ENCODE results near the gene VEGFA. TPM values are rescaled to one million over a fixed set of nuclear protein-coding genes. Genes with fewer than 3 reads are reported as not detected.

Gene VEGFA
- total RNA-seq, 2 experiments from 2014 or later = 93.7 to 104 TPM

- intact Hi-C loops (cut with micrococcal nuclease) = no loop called here
- H3K27ac Mint-ChIP-seq = no peak overlapping the region
- ChIA-PET POLR2A (no interaction called here), CTCF (interaction anchor here (1.1 to 1.7 kb wide), 2 partner anchors 19 to 27 kb away, joined by 3 to 7 read pairs; no protein-coding TSS in a partner anchor)
- H3K36me3 Mint-ChIP-seq (ENCODE audit: low read depth) = no peaks in the 10 kb centered on the region
- H3K27me3 Mint-ChIP-seq = no peaks in the 10 kb centered on the region
- no peak for TF ChIP-seq CTCF (IDR thresholded peaks at IDR 0.05)
- H3K4me3 Mint-ChIP-seq = no peak overlapping the region
- peaks cover 4% of the 10 kb centered on the region for H3K4me1 Mint-ChIP-seq (ENCODE audit: low read depth)
- DNase-seq (no peak), ATAC-seq (no peak)
- H3K9me3 Mint-ChIP-seq = no peaks in the 10 kb centered on the region
Observed at GRCh38 chr6:43796168-43796567, 26.2 kb downstream of the VEGFA start.

GRCh38 chr6:43796903-43797890, 27.2 kb downstream of the VEGFA start:
- Mint-ChIP-seq H3K4me1 (ENCODE audit: low read depth) (peaks cover 4% of the 10 kb centered on the region), H3K27ac (no peak overlapping the region), H3K4me3 (no peak overlapping the region), H3K9me3 (no peaks in the 10 kb centered on the region), H3K27me3 (no peaks in the 10 kb centered on the region), H3K36me3 (ENCODE audit: low read depth) (no peaks in the 10 kb centered on the region)
- CTCF ChIA-PET = interaction anchor here (1.1 to 1.7 kb wide), 2 partner anchors 20 to 28 kb away, joined by 3 to 7 read pairs; no protein-coding TSS in a partner anchor
- DNase-seq (no peak), ATAC-seq (no peak)
- intact Hi-C loops (cut with micrococcal nuclease) = no loop called here
- POLR2A ChIA-PET = no interaction called here
- no peak for TF ChIP-seq CTCF (IDR thresholded peaks at IDR 0.05)

- H3K9me3 Mint-ChIP-seq = no peaks in the 10 kb centered on the region
- H3K36me3 Mint-ChIP-seq (ENCODE audit: low read depth) = no peaks in the 10 kb centered on the region
- intact Hi-C loops (cut with micrococcal nuclease) = no loop called here
- no peak for ATAC-seq
- H3K4me1 Mint-ChIP-seq (ENCODE audit: low read depth) = peaks cover 4% of the 10 kb centered on the region
- ChIA-PET POLR2A (no interaction called here), CTCF (no interaction called here)
- no peak overlapping the region for H3K27ac Mint-ChIP-seq
- TF ChIP-seq CTCF (IDR thresholded peaks at IDR 0.05) = no peak
- no peak for DNase-seq
- no peaks in the 10 kb centered on the region for H3K27me3 Mint-ChIP-seq
- H3K4me3 Mint-ChIP-seq = no peak overlapping the region
Observed at GRCh38 chr6:43797919-43798318, 27.9 kb downstream of the VEGFA start.

- Mint-ChIP-seq H3K9me3 (no peaks in the 10 kb centered on the region), H3K4me3 (no peak overlapping the region), H3K4me1 (ENCODE audit: low read depth) (peaks cover 4% of the 10 kb centered on the region), H3K27ac (peak overlapping the region; percentile 1), H3K27me3 (no peaks in the 10 kb centered on the region), H3K36me3 (ENCODE audit: low read depth) (no peaks in the 10 kb centered on the region)
- ChIA-PET POLR2A (no interaction called here), CTCF (no interaction called here)
- DNase-seq (peak; percentile 54), ATAC-seq (peak; percentile 69)
- intact Hi-C loops (cut with micrococcal nuclease) = no loop called here
- no peak for TF ChIP-seq CTCF (IDR thresholded peaks at IDR 0.05)
Observed at GRCh38 chr6:43798688-43799444, 28.9 kb downstream of the VEGFA start.
